HepG2 (cell line): Measurements from ENCODE around the gene INHBB. TPM values are rescaled to one million over a fixed set of nuclear protein-coding genes. Genes with fewer than 3 reads are reported as not detected.
A peak's percentile ranks its signal among the peaks of the same experiment; 100 is the strongest.

Experiments
- CENPT ChIP-seq: sonication (generic); formaldehyde crosslinking; IDR thresholded peaks from 2 replicates; pipeline ENCODE4 v1.8.0; 2022; ENCODE audit warnings: low read depth, mild to moderate bottlenecking, moderate library complexity, missing genetic modification reagents
- CENPX ChIP-seq: sonication (generic); formaldehyde crosslinking; IDR thresholded peaks from 2 replicates; pipeline ENCODE4 v1.9.0; 2021; ENCODE audit warnings: mild to moderate bottlenecking, missing genetic modification reagents, moderate library complexity
- DR1 ChIP-seq: sonication (generic); formaldehyde crosslinking; IDR thresholded peaks from 2 replicates; pipeline ENCODE4 v1.8.0; 2021; ENCODE audit warnings: mild to moderate bottlenecking, missing genetic modification reagents, inconsistent platforms
- MTF2 ChIP-seq: sonication (generic); formaldehyde crosslinking; IDR thresholded peaks from 2 replicates; pipeline ENCODE4 v1.5.0; 2020; ENCODE audit warnings: missing genetic modification reagents, borderline replicate concordance
- NCOR1 ChIP-seq: fragments of 200-600 bp; sonication (generic); IDR thresholded peaks from 2 replicates; pipeline ENCODE4 v1.7.0; 2017; ENCODE audit warnings: antibody characterized with exemption, low read length, borderline replicate concordance
- NFIB ChIP-seq: sonication (generic); formaldehyde crosslinking; IDR thresholded peaks from 2 replicates; pipeline ENCODE4 v1.9.0; 2021; ENCODE audit warnings: missing genetic modification reagents, mild to moderate bottlenecking, borderline replicate concordance
- PCBP2 ChIP-seq: fragments of 200-400 bp; formaldehyde crosslinking; optimal IDR thresholded peaks from 2 replicates; pipeline ENCODE3; 2018; ENCODE audit warnings: low read length, low read depth; ENCODE audit not compliant: poor library complexity, severe bottlenecking
- SNAPC2 ChIP-seq: sonication (generic); formaldehyde crosslinking; IDR thresholded peaks from 2 replicates; pipeline ENCODE4 v1.8.1; 2022; ENCODE audit warnings: mild to moderate bottlenecking, missing genetic modification reagents
- STAT5B ChIP-seq: sonication (generic); formaldehyde crosslinking; IDR thresholded peaks from 2 replicates; pipeline ENCODE4 v1.4.0; 2020; ENCODE audit warnings: missing genetic modification reagents
- ZNF326 ChIP-seq: sonication (generic); formaldehyde crosslinking; IDR thresholded peaks from 2 replicates; pipeline ENCODE4 v1.4.0; 2020; ENCODE audit warnings: missing genetic modification reagents, borderline replicate concordance
- ZNF430 ChIP-seq: sonication (generic); formaldehyde crosslinking; IDR thresholded peaks from 2 replicates; pipeline ENCODE4 v1.9.0; 2021; ENCODE audit warnings: mild to moderate bottlenecking, missing genetic modification reagents
- ZNF530 ChIP-seq: sonication (generic); formaldehyde crosslinking; IDR thresholded peaks from 2 replicates; pipeline ENCODE4 v1.5.0; 2020; ENCODE audit warnings: low read depth, mild to moderate bottlenecking, missing genetic modification reagents
- ZNF816 ChIP-seq: sonication (generic); formaldehyde crosslinking; IDR thresholded peaks from 2 replicates; pipeline ENCODE4 v1.8.0; 2022; ENCODE audit warnings: missing genetic modification reagents, mild to moderate bottlenecking, borderline replicate concordance
- polyA plus RNA-seq, 8 experiments: library from polyadenylated mRNA; depleted of rRNA in 3 of 8; stranded (reverse) in 7 of 8; unstranded in 1 of 8; fragments of >200 nt; fragmentation: Illumina TruSeq in 4 of 8; extraction: Trizol in 4 of 8; gene quantifications; 2 replicates each; pipeline versions ENCODE4 v1.2.1 to v1.2.3, GENCODE V29; 2011 to 2016; ENCODE audit warnings: low read depth in 4 of 8, missing spikeins in 1 of 8, mixed read lengths in 1 of 8; ENCODE audit not compliant: insufficient read depth in 1 of 8
- total RNA-seq, 5 experiments: library from RNA; depleted of rRNA; stranded (reverse); fragments of >200 nt; fragmentation: Illumina TruSeq; extraction: Trizol; gene quantifications; 2 replicates each; pipeline ENCODE4 v1.2.3, GENCODE V29; 2016; ENCODE audit warnings: low read depth in 1 of 5
- TF ChIP-seq, protein P1 (sequence below): sonication (generic); formaldehyde crosslinking; IDR thresholded peaks from 2 replicates; pipeline ENCODE4 v1.8.0; 2022; ENCODE audit warnings: mild to moderate bottlenecking, missing genetic modification reagents, moderate library complexity
- TF ChIP-seq, protein P2 (sequence below): sonication (generic); formaldehyde crosslinking; IDR thresholded peaks from 2 replicates; pipeline ENCODE4 v1.4.0; 2020; ENCODE audit warnings: missing genetic modification reagents
- TF ChIP-seq, protein P3 (sequence below): sonication (generic); formaldehyde crosslinking; IDR thresholded peaks from 2 replicates; pipeline ENCODE4 v1.5.0; 2020; ENCODE audit warnings: missing genetic modification reagents
- TF ChIP-seq, protein P4 (sequence below): sonication (generic); formaldehyde crosslinking; IDR thresholded peaks from 2 replicates; pipeline ENCODE4 v1.8.1; 2022; ENCODE audit warnings: low read depth, mild to moderate bottlenecking, missing genetic modification reagents

INHBB gene
- total and polyA plus RNA-seq, 2 of the 13 experiments (the other 11 are each of a cell fraction or from before 2014, with no cell fraction given): 0.20 to 1.7 TPM

DNA sequence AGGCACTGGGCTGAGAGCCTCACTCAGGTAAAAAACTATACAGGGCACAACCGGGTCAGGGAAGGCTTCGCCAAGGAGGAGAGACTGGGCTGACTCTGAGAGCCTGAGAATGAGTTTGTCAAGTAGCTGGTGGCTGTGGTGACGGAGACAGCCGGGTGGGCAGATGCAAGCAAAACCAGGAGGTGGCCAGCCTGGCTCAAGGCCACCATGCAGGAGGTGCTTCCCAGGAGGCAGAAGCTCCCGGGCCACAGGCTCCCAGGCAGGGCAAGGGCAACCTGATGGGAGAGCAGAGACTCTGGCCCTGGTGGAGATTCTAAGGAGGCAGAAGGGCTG, 2.9 kb upstream of the INHBB start (continued):
- TF ChIP-seq, protein P1, sequence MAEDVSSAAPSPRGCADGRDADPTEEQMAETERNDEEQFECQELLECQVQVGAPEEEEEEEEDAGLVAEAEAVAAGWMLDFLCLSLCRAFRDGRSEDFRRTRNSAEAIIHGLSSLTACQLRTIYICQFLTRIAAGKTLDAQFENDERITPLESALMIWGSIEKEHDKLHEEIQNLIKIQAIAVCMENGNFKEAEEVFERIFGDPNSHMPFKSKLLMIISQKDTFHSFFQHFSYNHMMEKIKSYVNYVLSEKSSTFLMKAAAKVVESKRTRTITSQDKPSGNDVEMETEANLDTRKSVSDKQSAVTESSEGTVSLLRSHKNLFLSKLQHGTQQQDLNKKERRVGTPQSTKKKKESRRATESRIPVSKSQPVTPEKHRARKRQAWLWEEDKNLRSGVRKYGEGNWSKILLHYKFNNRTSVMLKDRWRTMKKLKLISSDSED: no peak
- TF ChIP-seq NCOR1 (no peak), DR1 (CRISPR knock-in tag) (no peak), ZNF430 (0 out of 2 replicates have a peak, but pooled peaks have one; percentile 4), ZNF326 (CRISPR knock-in tag) (no peak), CENPT (CRISPR knock-in tag) (no peak), CENPX (no peak), SNAPC2 (CRISPR knock-in tag) (no peak), PCBP2 (no peak), ZNF530 (no peak), NFIB (CRISPR knock-in tag) (no peak), ZNF816 (CRISPR knock-in tag) (no peak), MTF2 (no peak), STAT5B (no peak)
- TF ChIP-seq, protein P2, sequence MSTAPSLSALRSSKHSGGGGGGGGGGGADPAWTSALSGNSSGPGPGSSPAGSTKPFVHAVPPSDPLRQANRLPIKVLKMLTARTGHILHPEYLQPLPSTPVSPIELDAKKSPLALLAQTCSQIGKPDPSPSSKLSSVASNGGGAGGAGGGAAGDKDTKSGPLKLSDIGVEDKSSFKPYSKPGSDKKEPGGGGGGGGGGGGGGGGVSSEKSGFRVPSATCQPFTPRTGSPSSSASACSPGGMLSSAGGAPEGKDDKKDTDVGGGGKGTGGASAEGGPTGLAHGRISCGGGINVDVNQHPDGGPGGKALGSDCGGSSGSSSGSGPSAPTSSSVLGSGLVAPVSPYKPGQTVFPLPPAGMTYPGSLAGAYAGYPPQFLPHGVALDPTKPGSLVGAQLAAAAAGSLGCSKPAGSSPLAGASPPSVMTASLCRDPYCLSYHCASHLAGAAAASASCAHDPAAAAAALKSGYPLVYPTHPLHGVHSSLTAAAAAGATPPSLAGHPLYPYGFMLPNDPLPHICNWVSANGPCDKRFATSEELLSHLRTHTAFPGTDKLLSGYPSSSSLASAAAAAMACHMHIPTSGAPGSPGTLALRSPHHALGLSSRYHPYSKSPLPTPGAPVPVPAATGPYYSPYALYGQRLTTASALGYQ (CRISPR knock-in tag): no peak
- TF ChIP-seq, protein P3, sequence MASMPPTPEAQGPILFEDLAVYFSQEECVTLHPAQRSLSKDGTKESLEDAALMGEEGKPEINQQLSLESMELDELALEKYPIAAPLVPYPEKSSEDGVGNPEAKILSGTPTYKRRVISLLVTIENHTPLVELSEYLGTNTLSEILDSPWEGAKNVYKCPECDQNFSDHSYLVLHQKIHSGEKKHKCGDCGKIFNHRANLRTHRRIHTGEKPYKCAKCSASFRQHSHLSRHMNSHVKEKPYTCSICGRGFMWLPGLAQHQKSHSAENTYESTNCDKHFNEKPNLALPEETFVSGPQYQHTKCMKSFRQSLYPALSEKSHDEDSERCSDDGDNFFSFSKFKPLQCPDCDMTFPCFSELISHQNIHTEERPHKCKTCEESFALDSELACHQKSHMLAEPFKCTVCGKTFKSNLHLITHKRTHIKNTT (CRISPR knock-in tag): 0 out of 2 replicates have a peak, but pooled peaks have one; percentile 53
- TF ChIP-seq, protein P4, sequence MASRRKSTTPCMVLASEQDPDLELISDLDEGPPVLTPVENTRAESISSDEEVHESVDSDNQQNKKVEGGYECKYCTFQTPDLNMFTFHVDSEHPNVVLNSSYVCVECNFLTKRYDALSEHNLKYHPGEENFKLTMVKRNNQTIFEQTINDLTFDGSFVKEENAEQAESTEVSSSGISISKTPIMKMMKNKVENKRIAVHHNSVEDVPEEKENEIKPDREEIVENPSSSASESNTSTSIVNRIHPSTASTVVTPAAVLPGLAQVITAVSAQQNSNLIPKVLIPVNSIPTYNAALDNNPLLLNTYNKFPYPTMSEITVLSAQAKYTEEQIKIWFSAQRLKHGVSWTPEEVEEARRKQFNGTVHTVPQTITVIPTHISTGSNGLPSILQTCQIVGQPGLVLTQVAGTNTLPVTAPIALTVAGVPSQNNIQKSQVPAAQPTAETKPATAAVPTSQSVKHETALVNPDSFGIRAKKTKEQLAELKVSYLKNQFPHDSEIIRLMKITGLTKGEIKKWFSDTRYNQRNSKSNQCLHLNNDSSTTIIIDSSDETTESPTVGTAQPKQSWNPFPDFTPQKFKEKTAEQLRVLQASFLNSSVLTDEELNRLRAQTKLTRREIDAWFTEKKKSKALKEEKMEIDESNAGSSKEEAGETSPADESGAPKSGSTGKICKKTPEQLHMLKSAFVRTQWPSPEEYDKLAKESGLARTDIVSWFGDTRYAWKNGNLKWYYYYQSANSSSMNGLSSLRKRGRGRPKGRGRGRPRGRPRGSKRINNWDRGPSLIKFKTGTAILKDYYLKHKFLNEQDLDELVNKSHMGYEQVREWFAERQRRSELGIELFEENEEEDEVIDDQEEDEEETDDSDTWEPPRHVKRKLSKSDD (CRISPR knock-in tag): no peak
